Fibroblast of villous mesenchyme (primary cell): ENCODE measurements around the gene HERC2. TPM values are rescaled to one million over a fixed set of nuclear protein-coding genes. Genes with fewer than 3 reads are reported as not detected.

Experiments
- DNase-seq: peaks from one replicate; pipeline ENCODE4 v3.0.0-alpha.2; 2010; ENCODE audit warnings: low read depth
- H3K4me3 ChIP-seq: 2 replicates; pipeline ENCODE4 v1.5.1; 2011; ENCODE audit warnings: low read depth, mild to moderate bottlenecking, low read length
- CTCF ChIP-seq: IDR thresholded peaks from 2 replicates; pipeline ENCODE4 v1.5.1; 2012; ENCODE audit warnings: low read depth, mild to moderate bottlenecking, low read length; ENCODE audit not compliant: insufficient read depth
- total RNA-seq: library from RNA; depleted of rRNA; stranded (reverse); fragments of >200 nt; gene quantifications from 2 replicates; pipeline ENCODE4 v1.2.3, GENCODE V29; 2012

HERC2 gene
- total RNA-seq, 1 donor = 41.0 TPM

- peak; percentile 42 for TF ChIP-seq CTCF
- H3K4me3 ChIP-seq = no peak overlapping the region
- DNase-seq = peak; percentile 30
These were observed 48.5 kb downstream of the HERC2 start for GRCh38 chr15:28273468-28273867.

- H3K4me3 ChIP-seq = no peak overlapping the region
- no peak for DNase-seq
- no peak for TF ChIP-seq CTCF
These were observed 49.4 kb downstream of the HERC2 start for GRCh38 chr15:28272587-28272986.

DNA sequence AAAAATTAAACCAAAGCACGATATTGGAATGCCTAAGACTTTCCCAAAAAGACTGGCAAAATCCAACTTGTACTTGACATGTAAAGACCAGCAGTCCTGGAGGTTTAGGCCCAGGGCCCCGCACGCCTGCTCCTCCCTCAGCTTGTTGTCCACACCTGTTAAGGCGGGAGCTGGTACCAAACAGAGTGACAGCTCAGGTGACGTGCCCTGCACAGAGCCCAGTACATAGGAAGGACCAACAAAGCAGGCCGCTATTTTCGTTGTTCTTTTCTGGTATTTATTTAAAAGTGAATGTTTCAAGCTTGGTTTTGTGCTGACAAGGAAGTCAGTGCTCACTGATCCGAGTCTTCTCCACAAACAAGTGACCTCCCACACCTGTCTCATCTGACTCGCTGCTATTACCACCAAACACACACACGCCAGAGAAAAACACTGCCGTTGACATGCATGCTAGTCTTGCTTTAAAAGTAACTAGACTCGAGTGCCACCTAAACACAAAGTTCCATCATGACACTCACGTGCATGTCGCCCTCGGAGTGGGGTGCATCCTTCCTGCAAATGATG is 50.2 kb downstream of the HERC2 start:
- no peak overlapping the region for H3K4me3 ChIP-seq
- no peak for DNase-seq
- no peak for TF ChIP-seq CTCF

- DNase-seq = no peak
- no peak overlapping the region for H3K4me3 ChIP-seq
- TF ChIP-seq CTCF = no peak
These were observed 52.9 kb downstream of the HERC2 start for GRCh38 chr15:28269097-28269496.

DNA sequence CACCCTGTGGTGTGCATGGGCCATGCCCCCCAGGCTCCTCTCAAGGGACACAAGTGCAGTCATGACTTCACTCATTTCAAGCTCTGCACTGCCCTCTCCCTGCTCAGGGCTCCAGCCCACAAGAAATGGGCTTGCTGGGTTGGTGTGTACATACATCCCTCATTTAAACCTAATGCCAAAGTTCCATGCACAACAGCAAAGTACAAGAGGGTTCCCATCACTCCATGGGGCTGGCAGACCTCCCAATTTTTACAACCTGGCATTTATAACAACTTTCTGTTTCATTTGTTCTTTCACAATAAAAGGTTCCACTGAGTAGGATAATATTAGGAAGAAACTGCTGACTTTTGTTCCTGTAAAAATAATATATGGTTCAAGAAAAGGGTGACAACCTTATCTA is 54.3 kb downstream of the HERC2 start:
- H3K4me3 ChIP-seq = no peak overlapping the region
- TF ChIP-seq CTCF = no peak
- DNase-seq = no peak

DNA sequence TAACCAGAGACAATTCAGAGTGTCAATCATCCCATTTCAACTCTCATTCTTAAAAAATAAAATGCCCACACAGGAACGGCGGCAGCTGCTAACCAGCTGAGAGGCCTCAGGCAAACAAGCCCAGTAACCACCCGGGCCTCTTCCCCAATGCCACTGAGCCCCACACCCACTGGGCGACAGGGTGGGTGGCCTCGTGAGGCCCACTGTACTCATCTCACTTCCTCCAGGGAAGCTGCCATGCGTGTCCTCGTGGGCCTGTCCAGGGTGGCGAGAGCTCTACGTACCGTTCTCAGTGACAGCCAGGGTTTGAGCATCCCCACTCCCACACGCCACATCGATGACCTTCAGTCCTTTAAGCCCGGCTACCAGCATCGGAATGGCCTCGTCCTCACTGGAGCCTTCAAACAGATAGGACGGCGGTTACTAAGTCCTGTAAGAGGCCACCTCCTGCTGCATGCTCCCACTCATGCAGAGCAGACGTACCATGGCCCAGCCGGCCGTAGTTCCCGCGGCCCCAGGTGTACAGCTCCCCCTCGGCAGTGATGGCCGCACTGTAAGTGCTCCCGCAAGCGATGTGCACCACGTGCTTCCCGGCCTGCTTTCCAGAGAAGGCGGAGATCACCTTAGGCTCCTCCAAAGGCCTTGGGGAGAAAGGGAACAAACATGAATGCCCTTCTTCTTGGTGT is 56.5 kb downstream of the HERC2 start:
- H3K4me3 ChIP-seq = no peak overlapping the region
- DNase-seq = no peak
- TF ChIP-seq CTCF = no peak

GRCh38 chr15:28264166-28264565 is 57.8 kb downstream of the HERC2 start:
- no peak for DNase-seq
- no peak for TF ChIP-seq CTCF
- H3K4me3 ChIP-seq = no peak overlapping the region
